HepG2 (cell line): ENCODE data around the gene IGF2BP3. TPM values are rescaled to one million over a fixed set of nuclear protein-coding genes. Genes with fewer than 3 reads are reported as not detected.

Experiments used
- CHD4 ChIP-seq: fragments of 200-600 bp; sonication (generic); IDR thresholded peaks from 2 replicates; pipeline ENCODE4 v1.7.0; 2017; ENCODE audit warnings: mild to moderate bottlenecking, low read length, borderline replicate concordance
- ERF ChIP-seq: IDR thresholded peaks from 2 replicates; pipeline ENCODE4 v1.6.1; 2018; ENCODE audit warnings: missing biosample characterization, missing genetic modification reagents
- HNRNPK ChIP-seq: fragments of 200-400 bp; formaldehyde crosslinking; IDR thresholded peaks from 2 replicates; pipeline ENCODE4 v1.6.1; 2018; ENCODE audit warnings: low read length, low read depth, moderate library complexity, mild to moderate bottlenecking; ENCODE audit not compliant: poor library complexity, severe bottlenecking
- MAFK ChIP-seq, 2 experiments: IDR thresholded peaks in 1 of 2; conservative IDR thresholded peaks in 1 of 2; 2 replicates each; pipeline ENCODE4 v1.6.1; 2011; ENCODE audit warnings: improper control_type of control experiment in 2 of 2, low read length in 2 of 2
- MEIS1 ChIP-seq: sonication (generic); formaldehyde crosslinking; IDR thresholded peaks from 2 replicates; pipeline ENCODE4 v1.9.0; 2021; ENCODE audit warnings: mild to moderate bottlenecking, missing genetic modification reagents, moderate library complexity, borderline replicate concordance
- MTF1 ChIP-seq: sonication (generic); formaldehyde crosslinking; IDR thresholded peaks from 2 replicates; pipeline ENCODE4 v1.5.0; 2020; ENCODE audit warnings: missing genetic modification reagents
- RARA ChIP-seq: IDR thresholded peaks from 2 replicates; pipeline ENCODE4 v1.6.1; 2016; ENCODE audit warnings: missing genetic modification reagents, missing compliant biosample characterization
- REXO4 ChIP-seq: sonication (generic); formaldehyde crosslinking; IDR thresholded peaks from 2 replicates; pipeline ENCODE4 v1.8.0; 2022; ENCODE audit warnings: missing genetic modification reagents, mild to moderate bottlenecking, borderline replicate concordance
- SIN3B ChIP-seq: fragments of 150-350 bp; IDR thresholded peaks from 2 replicates; pipeline ENCODE4 v1.6.1; 2014; ENCODE audit warnings: low read length
- STAT5B ChIP-seq: sonication (generic); formaldehyde crosslinking; IDR thresholded peaks from 2 replicates; pipeline ENCODE4 v1.4.0; 2020; ENCODE audit warnings: missing genetic modification reagents
- ZKSCAN1 ChIP-seq: fragments of 150-350 bp; IDR thresholded peaks from 2 replicates; pipeline ENCODE4 v1.6.1; 2014; ENCODE audit warnings: low read length
- ZNF3 ChIP-seq: IDR thresholded peaks from 2 replicates; pipeline ENCODE4 v1.7.0; 2017; ENCODE audit warnings: inconsistent platforms
- ZNF329 ChIP-seq: sonication (generic); formaldehyde crosslinking; IDR thresholded peaks from 2 replicates; pipeline ENCODE4 v1.9.0; 2021; ENCODE audit warnings: low read depth, mild to moderate bottlenecking, missing genetic modification reagents
- ZNF652 ChIP-seq: IDR thresholded peaks from 2 replicates; pipeline ENCODE4 v1.6.1; 2016; ENCODE audit warnings: low read depth, borderline replicate concordance
- polyA plus RNA-seq, 8 experiments: library from polyadenylated mRNA; depleted of rRNA in 3 of 8; stranded (reverse) in 7 of 8; unstranded in 1 of 8; fragments of >200 nt; fragmentation: Illumina TruSeq in 4 of 8; extraction: Trizol in 4 of 8; gene quantifications; 2 replicates each; pipeline versions ENCODE4 v1.2.1 to v1.2.3, GENCODE V29; 2011 to 2016; ENCODE audit warnings: low read depth in 4 of 8, missing spikeins in 1 of 8, mixed read lengths in 1 of 8; ENCODE audit not compliant: insufficient read depth in 1 of 8
- total RNA-seq, 5 experiments: library from RNA; depleted of rRNA; stranded (reverse); fragments of >200 nt; fragmentation: Illumina TruSeq; extraction: Trizol; gene quantifications; 2 replicates each; pipeline ENCODE4 v1.2.3, GENCODE V29; 2016; ENCODE audit warnings: low read depth in 1 of 5
- TF ChIP-seq, protein P1 (sequence below): sonication (generic); formaldehyde crosslinking; IDR thresholded peaks from 2 replicates; pipeline ENCODE4 v1.5.0; 2020; ENCODE audit warnings: mild to moderate bottlenecking, missing genetic modification reagents
- TF ChIP-seq, protein P2 (sequence below): sonication (generic); formaldehyde crosslinking; IDR thresholded peaks from 2 replicates; pipeline ENCODE4 v1.4.0; 2020; ENCODE audit warnings: low read depth, mild to moderate bottlenecking, missing genetic modification reagents
- TF ChIP-seq, protein P3 (sequence below): sonication (generic); formaldehyde crosslinking; IDR thresholded peaks from 2 replicates; pipeline ENCODE4 v1.8.0; 2022; ENCODE audit warnings: missing genetic modification reagents, low read depth, mild to moderate bottlenecking, borderline replicate concordance
- TF ChIP-seq, protein P4 (sequence below): sonication (generic); formaldehyde crosslinking; IDR thresholded peaks from 2 replicates; pipeline ENCODE4 v1.4.0; 2020; ENCODE audit warnings: missing genetic modification reagents, mild to moderate bottlenecking, borderline replicate concordance
- TF ChIP-seq, protein P5 (sequence below): sonication (generic); formaldehyde crosslinking; conservative IDR thresholded peaks from 2 replicates; pipeline ENCODE4 v1.4.0; 2020; ENCODE audit warnings: mild to moderate bottlenecking, missing genetic modification reagents, moderate library complexity
- TF ChIP-seq, protein P6 (sequence below): sonication (generic); formaldehyde crosslinking; IDR thresholded peaks from 2 replicates; pipeline ENCODE4 v1.5.0; 2020; ENCODE audit warnings: missing genetic modification reagents, mild to moderate bottlenecking, borderline replicate concordance

The IGF2BP3 gene
- total and polyA plus RNA-seq, 2 of the 13 experiments (the other 11 are each of a cell fraction or from before 2014, with no cell fraction given) = 37.7 to 39.5 TPM

DNA sequence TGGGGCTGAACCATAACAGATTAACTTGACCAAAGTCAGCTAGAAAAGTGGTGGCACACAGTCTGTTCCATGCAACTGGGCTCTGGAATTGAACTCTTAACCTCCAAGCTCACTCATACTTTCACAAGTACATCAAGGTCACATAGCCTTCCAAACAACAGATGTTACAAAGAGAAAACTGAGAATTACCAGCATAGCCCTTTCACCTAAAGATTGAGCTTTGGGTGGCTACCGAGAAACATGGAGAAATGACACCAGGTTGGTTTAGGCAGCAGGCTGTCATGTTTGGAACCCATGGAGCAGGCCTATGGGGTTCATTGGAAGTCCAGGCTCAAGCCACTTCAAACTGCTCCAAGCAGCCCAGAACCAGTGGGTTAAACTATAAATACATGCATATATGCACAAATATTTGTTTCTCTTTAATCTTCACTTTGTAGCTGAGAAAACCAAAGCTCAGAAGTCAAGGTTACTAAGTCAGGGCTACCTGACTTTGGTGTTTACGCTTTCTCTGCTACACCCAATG, 112.1 kb downstream of the IGF2BP3 start (continued):
- TF ChIP-seq, protein P1, sequence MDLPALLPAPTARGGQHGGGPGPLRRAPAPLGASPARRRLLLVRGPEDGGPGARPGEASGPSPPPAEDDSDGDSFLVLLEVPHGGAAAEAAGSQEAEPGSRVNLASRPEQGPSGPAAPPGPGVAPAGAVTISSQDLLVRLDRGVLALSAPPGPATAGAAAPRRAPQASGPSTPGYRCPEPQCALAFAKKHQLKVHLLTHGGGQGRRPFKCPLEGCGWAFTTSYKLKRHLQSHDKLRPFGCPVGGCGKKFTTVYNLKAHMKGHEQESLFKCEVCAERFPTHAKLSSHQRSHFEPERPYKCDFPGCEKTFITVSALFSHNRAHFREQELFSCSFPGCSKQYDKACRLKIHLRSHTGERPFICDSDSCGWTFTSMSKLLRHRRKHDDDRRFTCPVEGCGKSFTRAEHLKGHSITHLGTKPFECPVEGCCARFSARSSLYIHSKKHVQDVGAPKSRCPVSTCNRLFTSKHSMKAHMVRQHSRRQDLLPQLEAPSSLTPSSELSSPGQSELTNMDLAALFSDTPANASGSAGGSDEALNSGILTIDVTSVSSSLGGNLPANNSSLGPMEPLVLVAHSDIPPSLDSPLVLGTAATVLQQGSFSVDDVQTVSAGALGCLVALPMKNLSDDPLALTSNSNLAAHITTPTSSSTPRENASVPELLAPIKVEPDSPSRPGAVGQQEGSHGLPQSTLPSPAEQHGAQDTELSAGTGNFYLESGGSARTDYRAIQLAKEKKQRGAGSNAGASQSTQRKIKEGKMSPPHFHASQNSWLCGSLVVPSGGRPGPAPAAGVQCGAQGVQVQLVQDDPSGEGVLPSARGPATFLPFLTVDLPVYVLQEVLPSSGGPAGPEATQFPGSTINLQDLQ (CRISPR knock-in tag) = no peak
- TF ChIP-seq STAT5B (CRISPR knock-in tag) = no peak
- TF ChIP-seq, protein P2, sequence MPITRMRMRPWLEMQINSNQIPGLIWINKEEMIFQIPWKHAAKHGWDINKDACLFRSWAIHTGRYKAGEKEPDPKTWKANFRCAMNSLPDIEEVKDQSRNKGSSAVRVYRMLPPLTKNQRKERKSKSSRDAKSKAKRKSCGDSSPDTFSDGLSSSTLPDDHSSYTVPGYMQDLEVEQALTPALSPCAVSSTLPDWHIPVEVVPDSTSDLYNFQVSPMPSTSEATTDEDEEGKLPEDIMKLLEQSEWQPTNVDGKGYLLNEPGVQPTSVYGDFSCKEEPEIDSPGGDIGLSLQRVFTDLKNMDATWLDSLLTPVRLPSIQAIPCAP = no peak
- no peak for TF ChIP-seq ZNF329 (CRISPR knock-in tag)
- TF ChIP-seq MAFK (conservative IDR thresholded peaks at IDR 0.05 in 1 of 2, IDR thresholded peaks at IDR 0.05 in 1 of 2; ENCODE audit: low read length in 2 of 2) = no peak
- TF ChIP-seq CHD4 = no peak; the same call in 1 of the 2 replicates
- no peak for TF ChIP-seq ZKSCAN1
- TF ChIP-seq RARA (CRISPR knock-in tag) = peak; percentile 91
- TF ChIP-seq SIN3B = no peak
- peak; percentile 92 for TF ChIP-seq ZNF652 (CRISPR knock-in tag)
- TF ChIP-seq, protein P3, sequence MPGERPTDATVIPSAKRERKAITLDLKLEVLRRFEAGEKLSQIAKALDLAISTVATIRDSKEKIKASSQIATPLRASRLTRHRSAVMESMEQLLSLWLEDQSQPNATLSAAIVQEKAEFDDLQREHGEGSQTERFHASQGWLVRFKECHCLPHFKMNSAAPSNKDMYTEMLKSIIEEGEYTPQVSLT (CRISPR knock-in tag) = no peak
- TF ChIP-seq HNRNPK = no peak
- TF ChIP-seq, protein P4, sequence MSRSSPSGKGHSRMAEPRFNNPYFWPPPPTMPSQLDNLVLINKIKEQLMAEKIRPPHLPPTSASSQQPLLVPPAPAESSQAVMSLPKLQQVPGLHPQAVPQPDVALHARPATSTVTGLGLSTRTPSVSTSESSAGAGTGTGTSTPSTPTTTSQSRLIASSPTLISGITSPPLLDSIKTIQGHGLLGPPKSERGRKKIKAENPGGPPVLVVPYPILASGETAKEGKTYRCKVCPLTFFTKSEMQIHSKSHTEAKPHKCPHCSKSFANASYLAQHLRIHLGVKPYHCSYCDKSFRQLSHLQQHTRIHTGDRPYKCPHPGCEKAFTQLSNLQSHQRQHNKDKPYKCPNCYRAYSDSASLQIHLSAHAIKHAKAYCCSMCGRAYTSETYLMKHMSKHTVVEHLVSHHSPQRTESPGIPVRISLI = peak; percentile 32; the same call in 1 of the 2 replicates
- TF ChIP-seq ZNF3 (CRISPR knock-in tag) = peak; percentile 58; the same call in 1 of the 2 replicates
- TF ChIP-seq MTF1 (CRISPR knock-in tag) = no peak
- no peak for TF ChIP-seq MEIS1 (CRISPR knock-in tag)
- TF ChIP-seq, protein P5, sequence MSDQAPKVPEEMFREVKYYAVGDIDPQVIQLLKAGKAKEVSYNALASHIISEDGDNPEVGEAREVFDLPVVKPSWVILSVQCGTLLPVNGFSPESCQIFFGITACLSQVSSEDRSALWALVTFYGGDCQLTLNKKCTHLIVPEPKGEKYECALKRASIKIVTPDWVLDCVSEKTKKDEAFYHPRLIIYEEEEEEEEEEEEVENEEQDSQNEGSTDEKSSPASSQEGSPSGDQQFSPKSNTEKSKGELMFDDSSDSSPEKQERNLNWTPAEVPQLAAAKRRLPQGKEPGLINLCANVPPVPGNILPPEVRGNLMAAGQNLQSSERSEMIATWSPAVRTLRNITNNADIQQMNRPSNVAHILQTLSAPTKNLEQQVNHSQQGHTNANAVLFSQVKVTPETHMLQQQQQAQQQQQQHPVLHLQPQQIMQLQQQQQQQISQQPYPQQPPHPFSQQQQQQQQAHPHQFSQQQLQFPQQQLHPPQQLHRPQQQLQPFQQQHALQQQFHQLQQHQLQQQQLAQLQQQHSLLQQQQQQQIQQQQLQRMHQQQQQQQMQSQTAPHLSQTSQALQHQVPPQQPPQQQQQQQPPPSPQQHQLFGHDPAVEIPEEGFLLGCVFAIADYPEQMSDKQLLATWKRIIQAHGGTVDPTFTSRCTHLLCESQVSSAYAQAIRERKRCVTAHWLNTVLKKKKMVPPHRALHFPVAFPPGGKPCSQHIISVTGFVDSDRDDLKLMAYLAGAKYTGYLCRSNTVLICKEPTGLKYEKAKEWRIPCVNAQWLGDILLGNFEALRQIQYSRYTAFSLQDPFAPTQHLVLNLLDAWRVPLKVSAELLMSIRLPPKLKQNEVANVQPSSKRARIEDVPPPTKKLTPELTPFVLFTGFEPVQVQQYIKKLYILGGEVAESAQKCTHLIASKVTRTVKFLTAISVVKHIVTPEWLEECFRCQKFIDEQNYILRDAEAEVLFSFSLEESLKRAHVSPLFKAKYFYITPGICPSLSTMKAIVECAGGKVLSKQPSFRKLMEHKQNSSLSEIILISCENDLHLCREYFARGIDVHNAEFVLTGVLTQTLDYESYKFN (CRISPR knock-in tag) = peak; percentile 84
- TF ChIP-seq ERF (CRISPR knock-in tag) = no peak
- TF ChIP-seq, protein P6, sequence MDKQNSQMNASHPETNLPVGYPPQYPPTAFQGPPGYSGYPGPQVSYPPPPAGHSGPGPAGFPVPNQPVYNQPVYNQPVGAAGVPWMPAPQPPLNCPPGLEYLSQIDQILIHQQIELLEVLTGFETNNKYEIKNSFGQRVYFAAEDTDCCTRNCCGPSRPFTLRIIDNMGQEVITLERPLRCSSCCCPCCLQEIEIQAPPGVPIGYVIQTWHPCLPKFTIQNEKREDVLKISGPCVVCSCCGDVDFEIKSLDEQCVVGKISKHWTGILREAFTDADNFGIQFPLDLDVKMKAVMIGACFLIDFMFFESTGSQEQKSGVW (CRISPR knock-in tag) = no peak
- no peak for TF ChIP-seq REXO4 (CRISPR knock-in tag)
